HG03432 (cell line): ENCODE results near the gene MEIS1.

Source experiments
- ATAC-seq: cut with Tn5 transposase; IDR thresholded peaks from one replicate; pipeline ENCODE4 v1.9.1; 2021; ENCODE audit warnings: mild to moderate bottlenecking, moderate library complexity; ENCODE audit not compliant: unreplicated experiment

The MEIS1 gene

DNA sequence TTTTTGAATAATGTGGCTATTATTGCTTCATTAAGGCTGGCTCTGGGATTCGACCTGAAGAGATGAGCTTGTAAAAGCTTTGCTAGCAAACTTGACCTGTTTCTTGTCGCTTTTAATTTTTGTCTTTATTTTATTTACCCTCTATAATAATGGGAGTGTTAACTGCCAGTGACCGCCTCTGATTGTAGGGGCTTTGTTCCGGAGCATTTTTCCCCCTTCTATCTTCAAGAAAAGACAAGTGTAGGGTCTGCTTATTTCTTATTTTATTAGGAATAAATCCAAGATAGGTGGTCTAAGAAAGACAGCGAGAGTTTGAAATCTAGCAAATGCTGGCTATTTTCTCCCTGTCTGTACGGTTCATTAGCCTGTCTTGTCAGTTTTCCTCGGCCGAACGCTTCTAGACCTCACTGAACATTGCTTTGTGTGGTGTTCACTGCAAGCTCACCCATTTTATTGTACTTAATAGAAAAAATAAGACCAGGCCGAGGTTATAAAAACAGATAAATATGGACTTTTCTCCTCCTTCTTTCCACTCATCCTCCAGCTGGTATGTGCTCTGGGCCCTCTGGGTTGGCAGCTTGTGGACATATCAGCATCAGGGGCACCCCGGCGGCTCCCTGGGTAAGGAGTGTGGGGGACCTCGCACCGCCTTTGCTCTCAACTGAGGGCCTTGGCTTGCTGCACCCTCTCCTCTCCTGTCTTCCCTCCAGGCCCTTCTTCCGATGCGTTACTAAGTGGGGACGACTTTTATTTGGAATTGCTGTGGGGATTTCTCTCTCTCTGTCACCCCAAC is 8.5 kb downstream of the MEIS1 start:
- no peak for ATAC-seq

DNA sequence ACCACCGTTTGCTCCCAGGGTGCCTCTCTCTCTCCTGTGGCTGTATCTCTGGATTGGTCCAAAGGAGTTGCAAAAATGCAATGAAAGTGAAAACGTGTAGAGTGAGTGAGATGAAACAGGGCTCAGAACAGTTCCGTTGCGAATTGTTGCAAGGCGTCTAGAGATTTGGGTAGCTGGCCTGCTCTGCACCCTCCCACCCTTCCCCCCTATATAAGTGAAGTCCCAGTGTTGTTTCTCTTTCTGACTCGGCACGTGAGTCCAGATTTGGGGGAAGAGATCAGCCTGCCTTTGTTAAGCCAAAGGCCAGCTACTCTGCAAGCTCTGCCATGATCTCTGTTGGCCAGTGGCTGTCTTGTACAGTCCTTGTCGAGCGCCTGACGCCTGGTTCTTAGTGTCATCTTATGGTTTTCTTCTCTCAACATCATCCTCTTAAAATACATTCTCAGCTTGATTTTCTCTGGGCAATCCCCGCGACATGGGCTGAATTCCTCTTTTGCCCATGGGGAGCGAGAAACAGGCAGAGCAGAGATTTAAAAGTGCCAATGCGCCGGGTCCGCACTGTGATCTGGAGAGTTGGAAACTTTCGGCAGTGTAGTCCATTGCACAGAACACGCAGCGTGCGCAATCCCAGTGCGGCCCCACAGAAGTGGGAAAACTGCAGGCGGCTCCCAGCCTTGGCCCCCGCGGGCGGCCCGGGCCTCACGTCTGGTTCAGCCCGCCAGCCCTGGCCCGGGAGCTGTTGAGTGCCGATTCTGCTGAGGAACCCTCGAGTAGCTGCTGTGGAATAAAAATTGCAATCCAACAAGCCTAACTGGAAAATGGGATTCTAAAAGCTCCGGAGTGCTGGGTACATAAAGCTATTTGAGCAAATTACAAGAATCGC is 9.3 kb downstream of the MEIS1 start:
- no peak for ATAC-seq

DNA sequence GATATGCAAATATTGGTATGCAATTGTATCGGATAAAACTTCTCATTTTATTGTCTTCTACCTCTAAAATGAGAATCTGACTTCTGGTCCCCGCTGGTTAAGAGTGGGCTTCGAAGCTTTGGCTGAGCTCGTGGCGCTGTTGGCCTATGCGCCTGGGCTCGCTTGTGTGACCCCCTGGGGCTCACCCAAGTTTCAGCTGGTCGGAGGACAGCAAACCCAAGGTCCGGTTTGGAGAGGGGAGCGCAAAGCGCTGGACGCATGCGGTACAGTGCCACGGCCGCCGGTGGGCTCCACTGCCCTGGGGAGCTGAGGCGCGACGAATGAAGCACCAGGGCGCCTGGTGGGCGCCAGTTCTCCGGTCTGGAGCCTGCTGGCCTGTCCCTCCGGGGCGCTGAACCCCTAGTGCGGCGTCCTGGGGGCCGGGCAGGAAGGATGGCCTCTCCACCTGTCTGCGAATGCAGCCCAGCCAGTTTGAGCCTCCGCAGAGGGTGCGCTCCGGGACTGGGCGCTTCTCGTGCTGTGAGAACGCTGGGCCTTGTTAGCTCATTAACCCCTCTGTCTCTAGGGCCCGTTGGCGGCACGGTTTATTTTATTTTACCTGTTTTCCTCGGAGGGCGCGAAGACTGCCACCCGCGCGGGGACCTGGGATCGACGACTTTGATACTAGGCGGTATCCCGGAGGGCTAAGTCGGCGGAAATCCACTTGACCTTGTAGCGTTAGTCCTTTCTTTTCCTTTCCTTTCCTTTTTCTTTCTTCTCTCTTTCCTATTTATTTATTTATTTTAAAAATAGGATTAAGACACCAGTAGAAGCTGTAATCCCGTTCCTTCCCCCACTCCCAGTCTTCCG is 10.4 kb downstream of the MEIS1 start:
- no peak for ATAC-seq

DNA sequence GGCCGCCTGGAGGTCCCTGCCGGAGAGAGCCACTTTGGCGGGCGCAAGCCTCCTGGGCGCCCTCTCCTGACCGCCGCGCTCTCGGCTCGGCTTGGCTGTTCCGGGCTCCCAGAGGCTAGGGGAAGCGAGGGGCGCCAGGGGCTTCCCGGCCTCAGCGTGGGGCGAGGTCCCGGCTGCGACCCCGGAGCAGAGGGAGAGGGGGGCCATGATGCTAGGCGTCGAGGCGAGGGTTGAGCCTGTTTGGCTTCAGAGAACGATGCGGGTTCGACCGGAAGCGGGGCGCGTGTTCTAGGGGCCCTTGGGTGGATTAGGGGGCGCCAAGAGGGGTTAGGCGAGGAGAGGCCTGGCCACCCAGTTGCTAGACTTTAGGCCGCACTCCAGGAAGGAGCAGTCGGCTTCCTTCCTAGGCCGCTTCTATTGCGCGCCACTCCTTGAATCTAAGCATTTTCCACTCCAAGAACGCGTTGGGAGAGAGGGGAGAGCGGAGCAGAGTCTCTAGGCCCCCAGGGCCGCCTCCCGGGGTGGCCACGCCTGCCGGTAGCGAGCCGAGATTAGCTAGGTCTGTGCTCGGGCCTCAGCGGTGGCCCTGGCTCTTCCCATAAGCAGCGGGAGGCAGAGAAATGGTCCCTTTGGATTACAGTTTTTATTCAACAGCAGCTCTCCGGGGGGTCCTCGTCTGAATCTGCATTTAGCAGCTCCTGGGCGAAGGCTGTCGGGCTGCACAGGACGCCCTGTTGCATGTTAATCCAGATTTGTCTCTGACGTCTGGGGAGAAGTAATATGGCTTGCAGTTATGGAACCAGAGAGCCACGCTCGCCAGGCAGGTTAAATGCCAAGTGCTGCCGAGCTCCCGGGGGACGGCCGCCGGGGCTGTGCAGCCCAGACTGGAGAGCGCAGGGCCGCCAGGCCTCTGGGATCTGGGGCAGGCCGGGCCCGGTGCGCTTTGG is 11.3 kb downstream of the MEIS1 start:
- ATAC-seq, result no peak

DNA sequence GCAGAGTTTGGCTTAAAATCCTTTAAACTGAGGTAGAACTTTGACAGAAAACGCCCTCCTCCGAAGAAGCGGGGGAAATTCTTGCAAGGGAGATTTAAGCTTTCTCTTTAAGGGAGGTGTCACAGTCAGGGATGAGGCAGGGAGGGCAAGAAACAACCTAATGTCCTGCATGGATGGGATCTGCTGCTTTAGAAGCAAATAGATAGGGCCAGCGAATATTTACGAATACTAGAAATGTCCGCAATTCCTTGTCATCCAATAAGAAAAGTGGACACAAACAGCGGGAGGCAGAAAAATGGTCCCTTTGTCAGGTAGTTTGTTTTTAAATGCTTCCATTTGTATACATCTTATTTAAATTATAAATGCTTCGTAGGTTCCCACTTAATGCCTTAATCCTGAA is 12.0 kb downstream of the MEIS1 start:
- ATAC-seq, result no peak

DNA sequence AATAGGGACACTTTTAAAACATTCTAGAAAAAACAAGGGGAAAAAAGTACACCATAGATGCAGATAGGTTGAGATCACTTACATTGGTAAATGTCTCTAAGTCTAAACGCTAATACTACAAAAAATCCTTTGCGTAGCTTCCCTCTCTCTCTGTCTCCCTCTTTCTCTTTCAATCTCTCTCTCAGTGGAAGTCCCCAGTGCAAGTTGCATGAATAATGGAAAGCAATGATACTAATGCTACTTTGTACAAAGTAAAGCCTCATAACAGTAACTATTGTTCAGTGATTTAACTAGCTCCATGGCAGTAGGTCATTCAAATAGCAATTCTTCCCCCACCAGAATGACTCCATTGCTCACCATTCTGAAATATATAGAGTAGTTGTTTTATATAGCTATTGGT is 12.8 kb downstream of the MEIS1 start:
- no peak for ATAC-seq

DNA sequence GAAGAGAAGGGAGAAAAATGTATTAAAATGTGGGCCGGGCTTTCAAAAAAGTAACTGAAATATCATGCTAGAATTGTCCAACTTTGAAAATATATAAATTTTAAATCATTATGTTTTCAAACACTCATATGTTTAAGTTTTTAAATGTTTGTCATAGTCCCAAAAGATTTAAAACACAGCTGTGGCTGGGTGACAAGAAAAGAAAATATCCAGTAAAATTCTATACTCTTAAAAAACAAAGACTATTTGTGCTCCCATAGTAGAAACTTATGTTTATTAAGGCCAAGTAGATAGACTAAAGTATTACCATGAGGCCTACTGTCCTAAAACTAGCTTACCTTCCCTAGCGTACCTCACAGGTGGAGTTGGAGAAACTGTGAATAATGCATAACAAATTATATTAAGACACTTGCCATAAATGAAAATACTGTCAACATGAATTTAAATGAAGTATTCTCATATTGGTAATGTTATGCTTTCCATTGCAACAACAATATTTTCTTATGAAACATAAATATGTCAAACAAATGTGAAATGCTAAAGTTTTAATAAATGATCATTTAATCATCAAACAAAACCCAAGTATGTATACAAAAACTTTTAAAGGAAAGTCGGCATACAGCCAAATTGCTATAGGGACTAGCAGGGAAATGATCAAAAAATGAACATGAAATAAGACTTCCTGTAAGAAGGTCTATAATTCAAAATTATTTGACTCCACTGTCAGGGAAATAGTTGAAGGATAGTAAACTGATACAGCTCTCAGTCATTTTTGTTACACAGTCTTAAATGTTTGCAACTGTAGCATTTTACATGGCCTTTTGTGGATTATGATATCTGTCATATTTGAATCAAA is 13.4 kb downstream of the MEIS1 start:
- ATAC-seq, result no peak

DNA sequence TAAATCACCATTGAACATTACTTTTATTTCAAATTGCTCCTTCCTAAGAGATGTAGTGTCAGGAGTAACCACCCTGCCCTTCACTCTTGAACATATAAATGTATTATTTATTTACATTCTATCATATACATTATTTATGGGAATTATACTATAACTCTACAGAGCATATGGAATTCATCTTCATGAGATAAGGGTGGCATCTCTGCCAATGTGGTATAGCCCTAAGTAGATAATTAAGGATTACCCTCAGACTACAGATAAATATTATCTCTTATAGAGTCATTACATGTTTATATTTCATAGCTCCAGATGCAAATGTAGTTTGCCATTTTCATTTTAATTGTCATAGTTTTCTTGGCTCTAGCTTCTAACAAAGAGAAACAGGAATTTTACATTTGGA is 17.3 kb downstream of the MEIS1 start:
- ATAC-seq, result no peak

DNA sequence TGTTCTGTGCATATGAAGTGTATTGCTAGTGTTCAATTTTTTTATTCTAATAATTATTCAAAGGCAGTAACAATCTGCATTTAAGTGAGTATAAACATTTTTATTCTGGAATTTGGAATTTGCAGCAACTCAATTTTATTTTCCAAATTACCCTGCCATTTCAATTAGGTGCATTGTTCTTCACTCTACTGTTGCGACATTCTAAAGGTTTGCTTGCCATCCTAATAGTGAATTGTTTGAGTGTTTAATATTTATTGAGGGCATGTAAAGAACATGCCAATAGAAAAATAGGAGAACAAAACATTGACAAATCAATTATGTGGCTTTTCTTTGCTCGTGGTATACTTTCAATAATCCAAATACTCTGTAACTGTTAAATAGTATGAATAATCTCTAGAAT is 18.0 kb downstream of the MEIS1 start:
- no peak for ATAC-seq

DNA sequence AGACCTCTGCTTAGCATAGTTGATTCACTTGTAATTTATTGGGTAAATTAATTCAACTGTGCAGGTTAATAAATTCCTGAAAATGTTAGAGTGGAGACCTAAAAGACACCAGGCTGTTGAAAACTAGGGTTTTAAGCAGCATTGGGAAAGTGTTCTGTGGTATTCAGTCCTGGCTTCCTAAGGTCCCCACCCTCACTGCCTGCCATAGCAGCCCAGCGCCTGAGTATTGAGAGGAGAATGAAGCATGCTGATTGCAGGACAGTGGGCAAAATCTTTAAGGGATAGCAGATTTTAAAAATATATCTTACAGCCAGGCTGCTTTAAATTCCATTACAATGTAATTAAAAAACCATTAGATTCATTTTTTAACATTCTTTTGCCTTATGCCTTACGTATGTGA is 20.6 kb downstream of the MEIS1 start:
- no peak for ATAC-seq

DNA sequence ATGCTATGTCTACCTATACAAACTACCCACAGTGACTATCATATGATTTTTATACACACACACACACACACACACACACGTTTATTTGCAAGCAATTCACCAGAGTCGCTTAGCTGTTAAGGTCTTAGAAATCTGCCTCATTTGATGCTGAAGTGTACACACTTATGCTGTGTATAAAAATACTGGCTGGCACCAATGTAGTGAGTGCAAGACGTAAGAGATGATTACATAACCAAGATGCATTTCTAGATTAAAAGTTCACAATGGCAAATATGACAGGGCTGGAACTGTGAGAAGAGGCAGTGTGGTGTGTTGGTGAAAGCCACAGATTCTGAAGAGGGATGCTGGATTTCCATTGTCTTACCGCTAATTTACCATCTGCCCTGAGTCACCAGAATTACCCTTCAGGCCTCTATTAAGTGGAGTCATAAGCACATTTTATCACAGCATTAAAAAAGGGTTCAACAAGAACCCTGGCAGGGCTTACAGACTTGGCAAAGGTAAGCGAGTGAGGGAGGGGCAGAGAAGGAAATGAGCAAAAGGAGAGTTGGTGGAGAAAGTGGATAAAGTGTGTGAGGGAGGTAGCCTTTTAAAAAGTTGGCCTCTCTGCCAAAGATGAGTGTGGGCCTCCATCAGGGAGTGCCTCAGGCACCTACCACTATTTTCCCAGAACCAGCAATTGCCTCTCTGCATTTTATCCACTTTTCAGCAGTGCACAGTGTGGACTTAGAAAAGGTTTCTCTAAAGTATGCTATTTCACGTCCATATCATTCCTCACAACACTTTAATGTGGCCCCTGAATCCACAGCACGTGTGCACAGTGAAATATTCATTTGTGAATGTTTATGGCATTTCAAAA is 21.5 kb downstream of the MEIS1 start:
- ATAC-seq, result no peak

DNA sequence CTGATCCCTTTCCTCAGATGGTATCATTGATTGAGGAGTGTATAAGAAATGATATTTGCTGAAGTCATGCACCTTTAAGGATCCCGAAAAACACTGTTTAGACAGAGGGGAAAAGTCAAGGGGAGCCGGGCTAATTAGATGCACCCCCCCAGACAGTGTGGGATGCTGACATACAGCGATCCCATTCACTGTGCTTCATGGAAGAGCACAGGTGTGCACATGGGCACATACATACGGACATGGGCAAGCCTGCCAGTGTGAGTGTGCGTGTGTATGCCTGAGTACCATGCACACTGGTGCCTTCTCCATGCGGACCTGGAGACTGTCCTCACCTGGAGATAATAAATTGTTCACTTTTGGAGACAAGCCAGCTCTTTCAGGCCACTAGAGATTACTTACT is 22.6 kb downstream of the MEIS1 start:
- ATAC-seq, result no peak

DNA sequence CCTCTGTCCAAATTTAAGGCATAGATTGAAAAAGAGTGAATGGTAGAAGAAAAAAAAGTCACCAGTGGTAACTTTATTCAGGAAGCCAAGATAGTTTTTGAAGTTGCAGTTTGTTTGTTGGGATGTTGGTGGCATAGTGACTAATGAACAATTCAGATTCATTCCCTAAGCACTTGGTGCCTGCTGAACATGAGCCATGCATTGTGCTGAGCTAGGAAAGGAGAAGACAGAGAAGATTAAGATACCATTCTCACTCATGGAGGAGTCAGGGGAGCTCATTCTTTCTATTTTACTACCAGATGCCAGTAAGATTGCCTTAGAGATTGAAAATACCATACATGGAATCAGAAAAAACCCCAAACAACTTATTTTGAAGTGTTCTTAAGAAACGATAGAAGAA is 25.1 kb downstream of the MEIS1 start:
- no peak for ATAC-seq

DNA sequence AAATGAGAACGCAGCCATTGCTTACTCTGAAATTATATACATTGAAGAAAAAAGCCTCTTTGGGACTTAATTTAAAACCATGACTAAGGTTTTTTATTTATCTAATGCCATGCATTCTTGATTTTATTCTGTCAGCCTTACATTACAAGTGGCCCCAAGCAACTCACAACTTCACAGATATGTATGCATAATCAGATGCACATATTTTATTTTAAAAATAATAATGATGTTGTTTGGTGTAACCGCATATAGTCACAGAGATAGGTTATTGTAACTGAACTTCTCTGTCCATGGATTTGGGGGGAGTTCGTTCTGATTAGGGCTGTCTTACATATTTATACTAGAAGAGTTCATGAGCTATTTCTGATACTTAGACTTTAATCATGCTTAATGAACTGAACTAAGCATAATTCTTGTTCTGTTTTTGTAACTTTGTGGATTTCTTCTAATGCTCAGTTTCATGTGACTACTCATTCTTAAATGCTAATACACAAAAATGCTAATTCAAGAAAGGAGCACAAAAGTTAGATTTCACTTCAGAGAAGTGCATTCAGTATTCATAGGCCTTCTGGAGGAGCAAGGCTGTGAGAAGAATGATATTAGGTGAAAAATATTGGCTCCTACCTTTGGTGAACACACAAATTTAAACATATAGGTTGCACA is 26.2 kb downstream of the MEIS1 start:
- ATAC-seq, result no peak

DNA sequence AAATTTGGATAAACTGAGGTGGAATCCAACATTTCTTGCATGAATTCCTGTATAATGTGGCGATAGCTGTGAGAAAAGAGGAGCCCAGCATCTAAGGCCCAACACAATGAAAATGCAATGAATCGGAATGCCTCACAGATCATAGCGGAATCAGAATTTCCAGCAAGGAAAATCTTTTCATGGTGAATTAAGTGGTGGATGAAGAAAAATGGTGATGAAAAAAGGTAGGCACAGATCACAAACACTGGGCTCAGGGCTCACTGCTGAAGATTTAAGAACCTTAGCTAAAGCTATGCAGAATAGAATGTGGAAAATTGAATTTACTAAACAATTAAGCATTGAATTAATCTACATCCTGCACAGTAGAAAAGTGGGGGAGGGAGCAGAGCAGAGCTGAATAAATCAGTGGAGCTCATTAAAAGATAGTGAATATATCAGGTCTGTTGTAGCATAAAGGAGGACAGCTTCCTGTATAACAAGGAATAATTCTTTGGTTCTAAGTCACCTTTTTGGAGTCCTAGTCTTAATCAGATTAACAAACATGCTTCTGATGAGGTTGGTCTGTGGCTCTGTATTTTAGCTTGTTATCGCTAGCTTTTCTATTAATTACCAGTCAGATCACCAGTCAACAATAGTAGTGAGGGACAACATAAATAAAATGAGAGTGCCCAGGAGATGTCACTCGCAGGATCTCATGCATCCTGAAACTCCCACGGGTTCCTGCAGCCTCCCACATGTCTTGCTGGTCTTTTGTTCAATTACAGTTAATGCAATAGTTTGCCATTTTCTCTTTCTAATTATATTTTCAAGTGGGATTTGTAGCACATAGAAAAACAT is 27.0 kb downstream of the MEIS1 start:
- no peak for ATAC-seq

DNA sequence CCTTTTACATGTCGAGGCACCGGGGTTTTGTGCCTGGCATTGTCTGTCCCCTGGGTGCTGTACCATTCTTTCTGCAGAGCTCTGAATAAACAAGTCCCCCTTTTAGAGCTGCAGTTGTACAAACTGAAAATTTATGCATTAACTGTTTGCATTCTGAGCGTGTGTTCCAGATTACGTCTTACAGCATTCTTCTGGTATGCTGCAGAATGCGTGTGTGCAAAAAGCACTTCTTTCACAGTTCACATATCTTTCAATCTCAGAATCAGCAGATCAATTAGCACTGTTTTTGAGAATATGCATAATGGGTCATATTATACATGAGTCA is 27.5 kb downstream of the MEIS1 start:
- ATAC-seq, result no peak

DNA sequence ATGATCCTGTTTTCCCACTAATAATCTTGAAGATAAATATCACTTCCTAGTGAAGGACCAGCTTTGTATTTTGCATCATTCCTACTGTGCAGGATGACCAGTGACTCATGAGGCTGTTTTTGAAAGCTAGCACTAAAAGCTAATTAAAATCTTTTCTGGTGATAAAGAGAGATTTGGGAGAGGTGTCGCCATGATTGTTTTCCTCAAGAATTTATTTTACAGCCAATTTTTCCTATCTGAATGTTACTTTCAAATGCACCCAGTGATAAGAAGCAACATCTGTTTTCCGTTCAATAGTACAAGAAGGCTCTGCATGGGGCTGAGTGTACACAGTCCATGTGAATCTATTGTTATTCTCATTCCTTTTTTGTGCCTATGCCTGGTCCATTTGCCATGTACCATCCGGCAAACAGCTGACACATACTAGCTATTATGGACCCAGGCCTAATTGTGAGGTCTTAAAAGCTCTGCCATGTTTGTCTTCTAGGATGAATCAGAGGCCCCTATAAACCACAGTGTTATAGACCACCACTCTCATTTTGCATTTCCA is 28.4 kb downstream of the MEIS1 start:
- ATAC-seq, result no peak
